Measurements from ENCODE around the gene TCERG1L.

TCERG1L gene

DNA sequence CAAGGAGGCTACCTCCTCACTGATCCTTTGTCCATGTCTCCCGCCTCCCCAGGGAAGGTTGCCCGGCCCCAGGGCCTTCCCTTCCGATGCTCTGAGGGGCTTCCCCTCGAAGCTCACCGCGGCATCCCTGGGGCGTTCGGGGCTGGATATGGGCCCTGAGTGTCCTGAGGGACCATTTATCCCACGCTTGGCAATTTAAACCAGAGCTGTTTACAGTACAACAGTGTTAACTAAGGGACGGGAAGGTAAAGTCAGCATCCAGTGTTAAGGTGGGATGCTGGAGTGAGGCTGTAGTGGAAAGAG is 92.0 kb downstream of the TCERG1L start:
- POLR2A ChIA-PET: no interaction called here
- CTCF ChIA-PET: no interaction called here
- TF ChIP-seq, protein P1, sequence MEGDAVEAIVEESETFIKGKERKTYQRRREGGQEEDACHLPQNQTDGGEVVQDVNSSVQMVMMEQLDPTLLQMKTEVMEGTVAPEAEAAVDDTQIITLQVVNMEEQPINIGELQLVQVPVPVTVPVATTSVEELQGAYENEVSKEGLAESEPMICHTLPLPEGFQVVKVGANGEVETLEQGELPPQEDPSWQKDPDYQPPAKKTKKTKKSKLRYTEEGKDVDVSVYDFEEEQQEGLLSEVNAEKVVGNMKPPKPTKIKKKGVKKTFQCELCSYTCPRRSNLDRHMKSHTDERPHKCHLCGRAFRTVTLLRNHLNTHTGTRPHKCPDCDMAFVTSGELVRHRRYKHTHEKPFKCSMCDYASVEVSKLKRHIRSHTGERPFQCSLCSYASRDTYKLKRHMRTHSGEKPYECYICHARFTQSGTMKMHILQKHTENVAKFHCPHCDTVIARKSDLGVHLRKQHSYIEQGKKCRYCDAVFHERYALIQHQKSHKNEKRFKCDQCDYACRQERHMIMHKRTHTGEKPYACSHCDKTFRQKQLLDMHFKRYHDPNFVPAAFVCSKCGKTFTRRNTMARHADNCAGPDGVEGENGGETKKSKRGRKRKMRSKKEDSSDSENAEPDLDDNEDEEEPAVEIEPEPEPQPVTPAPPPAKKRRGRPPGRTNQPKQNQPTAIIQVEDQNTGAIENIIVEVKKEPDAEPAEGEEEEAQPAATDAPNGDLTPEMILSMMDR (IDR thresholded peaks at IDR 0.05; ENCODE audit: insufficient read depth, low read length, missing control alignments): no peak
- no peak overlapping the region for H3K4me3 ChIP-seq (ENCODE audit: low read depth, low read length)
- DNase-seq (ENCODE audit: low read depth, low spot score): no peak

DNA sequence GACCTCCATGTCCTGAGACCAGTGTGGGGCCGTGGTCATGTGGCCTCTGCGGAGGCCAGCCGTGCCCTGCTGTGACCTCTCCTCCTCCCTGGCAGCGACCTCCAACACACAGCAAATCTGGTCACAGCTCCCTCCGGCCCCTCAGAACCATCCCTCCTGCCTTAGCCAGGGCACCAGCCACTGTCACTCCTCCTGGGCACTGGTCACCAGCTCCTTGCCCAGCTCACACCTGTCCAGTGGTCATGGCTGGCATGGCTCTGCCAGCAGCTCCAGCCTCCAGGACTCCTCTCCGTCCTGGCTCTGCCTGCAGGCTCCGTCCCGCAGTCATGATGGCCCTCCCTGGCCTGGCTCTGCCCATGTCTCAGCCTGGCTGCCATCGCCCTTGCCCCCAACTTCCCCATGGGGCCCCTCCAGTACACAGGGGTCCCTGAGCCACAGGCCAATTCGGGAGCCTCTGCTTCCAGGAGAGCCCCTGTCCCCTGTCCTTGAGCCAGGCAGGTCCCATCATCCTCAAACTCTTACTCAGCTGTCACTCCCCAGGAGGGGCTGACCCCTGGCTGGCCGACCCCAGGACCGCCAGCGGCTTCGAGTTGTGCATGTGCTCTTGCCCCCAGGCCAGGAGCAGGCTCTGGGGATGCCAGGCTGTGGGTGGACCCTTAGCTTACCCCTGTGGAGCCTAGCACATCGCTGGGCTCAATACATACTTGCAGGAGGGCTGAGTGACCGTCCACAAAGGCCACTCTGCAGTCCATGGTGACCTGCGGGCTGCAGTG is 92.5 kb downstream of the TCERG1L start:
- TF ChIP-seq, protein P1 (IDR thresholded peaks at IDR 0.05; ENCODE audit: insufficient read depth, low read length, missing control alignments): no peak
- POLR2A ChIA-PET: no interaction called here
- no peak overlapping the region for H3K4me3 ChIP-seq (ENCODE audit: low read depth, low read length)
- CTCF ChIA-PET: no interaction called here
- DNase-seq (ENCODE audit: low read depth, low spot score): no peak

DNA sequence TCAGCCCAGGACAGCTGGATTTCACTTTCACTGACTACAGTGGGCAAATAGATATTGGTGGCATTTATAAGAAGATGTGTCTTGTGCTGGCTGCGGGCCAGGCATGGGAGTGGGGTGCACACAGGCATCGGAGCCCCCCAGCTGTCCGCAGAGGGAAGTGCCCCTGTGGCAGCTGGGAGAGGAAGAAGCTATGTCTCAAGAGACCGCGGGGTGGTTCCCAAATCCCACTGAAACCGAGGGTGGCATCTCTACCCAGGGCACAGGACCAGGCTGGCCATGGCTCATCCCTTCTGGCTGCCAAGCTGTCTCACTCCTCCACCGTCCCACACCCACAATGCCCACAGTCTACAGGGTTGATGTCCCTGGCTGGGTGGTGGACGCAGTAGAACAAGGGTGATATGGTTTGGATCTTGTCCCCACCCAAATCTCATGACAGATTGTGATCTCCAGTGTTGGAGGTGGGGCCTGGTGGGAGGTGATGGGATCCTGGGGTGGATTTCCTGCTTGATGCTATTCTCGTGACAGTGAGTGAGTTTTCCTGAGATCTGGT is 94.8 kb downstream of the TCERG1L start:
- H3K4me3 ChIP-seq (ENCODE audit: low read depth, low read length): no peak overlapping the region
- no peak for DNase-seq (ENCODE audit: low read depth, low spot score)
- TF ChIP-seq, protein P1 (IDR thresholded peaks at IDR 0.05; ENCODE audit: insufficient read depth, low read length, missing control alignments): no peak
- POLR2A ChIA-PET: no interaction called here
- CTCF ChIA-PET: no interaction called here

DNA sequence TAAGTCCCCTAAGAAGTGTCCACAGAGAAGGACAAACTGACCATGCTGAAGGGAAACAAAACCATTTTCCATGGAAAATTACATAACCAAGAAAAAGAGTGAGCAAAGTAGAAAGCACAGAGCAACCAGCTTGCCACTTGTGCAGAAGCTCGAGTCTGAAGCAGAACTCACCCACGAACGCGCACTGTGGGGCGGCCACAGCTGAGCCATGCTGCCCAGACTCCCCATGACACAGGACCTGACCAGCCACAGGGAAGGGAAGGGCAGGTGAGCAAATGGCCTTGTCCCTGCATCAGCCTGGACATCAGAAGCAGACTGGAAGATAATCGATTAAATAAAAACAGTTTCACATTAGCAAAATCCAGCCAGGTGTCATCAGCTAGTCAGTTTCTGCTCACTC is 95.7 kb downstream of the TCERG1L start:
- CTCF ChIA-PET: no interaction called here
- no peak overlapping the region for H3K4me3 ChIP-seq (ENCODE audit: low read depth, low read length)
- POLR2A ChIA-PET: no interaction called here
- TF ChIP-seq, protein P1 (IDR thresholded peaks at IDR 0.05; ENCODE audit: insufficient read depth, low read length, missing control alignments): no peak
- no peak for DNase-seq (ENCODE audit: low read depth, low spot score)

DNA sequence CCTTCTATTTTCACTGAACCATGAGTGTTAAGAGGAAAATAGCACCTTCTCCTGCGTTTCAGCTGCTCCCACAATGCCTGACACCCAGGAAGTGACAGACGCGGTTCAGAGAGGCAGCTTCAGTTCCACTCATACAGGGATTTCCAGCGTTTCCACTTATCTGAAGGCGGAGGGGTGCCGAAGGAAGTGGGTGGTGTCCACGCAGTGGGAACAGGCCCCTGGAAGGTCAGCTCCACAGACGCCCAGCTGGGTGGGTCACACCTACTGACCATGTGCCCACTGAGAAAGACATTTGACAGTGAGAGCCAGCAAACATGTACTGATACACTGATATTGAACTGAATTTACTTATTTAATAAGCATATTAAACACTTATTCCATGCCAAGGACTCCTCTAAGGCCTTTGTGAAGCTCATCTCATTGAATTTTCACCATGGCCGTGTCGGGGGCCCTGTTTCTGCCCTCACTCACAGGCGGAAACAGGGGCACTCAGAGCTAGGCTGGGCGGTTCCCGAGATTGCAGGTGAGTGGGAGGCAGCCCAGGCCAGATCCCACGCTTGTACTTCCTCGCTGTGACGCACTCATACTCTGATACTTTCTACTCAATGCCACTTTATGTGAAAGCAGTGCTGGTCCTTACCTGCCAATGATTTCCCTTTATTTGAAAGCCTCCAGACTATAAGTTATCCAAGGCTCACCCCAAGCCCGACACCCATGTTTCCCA is 96.8 kb downstream of the TCERG1L start:
- TF ChIP-seq, protein P1 (IDR thresholded peaks at IDR 0.05; ENCODE audit: insufficient read depth, low read length, missing control alignments): no peak
- POLR2A ChIA-PET: no interaction called here
- H3K4me3 ChIP-seq (ENCODE audit: low read depth, low read length): no peak overlapping the region
- CTCF ChIA-PET: no interaction called here
- DNase-seq (ENCODE audit: low read depth, low spot score): no peak

DNA sequence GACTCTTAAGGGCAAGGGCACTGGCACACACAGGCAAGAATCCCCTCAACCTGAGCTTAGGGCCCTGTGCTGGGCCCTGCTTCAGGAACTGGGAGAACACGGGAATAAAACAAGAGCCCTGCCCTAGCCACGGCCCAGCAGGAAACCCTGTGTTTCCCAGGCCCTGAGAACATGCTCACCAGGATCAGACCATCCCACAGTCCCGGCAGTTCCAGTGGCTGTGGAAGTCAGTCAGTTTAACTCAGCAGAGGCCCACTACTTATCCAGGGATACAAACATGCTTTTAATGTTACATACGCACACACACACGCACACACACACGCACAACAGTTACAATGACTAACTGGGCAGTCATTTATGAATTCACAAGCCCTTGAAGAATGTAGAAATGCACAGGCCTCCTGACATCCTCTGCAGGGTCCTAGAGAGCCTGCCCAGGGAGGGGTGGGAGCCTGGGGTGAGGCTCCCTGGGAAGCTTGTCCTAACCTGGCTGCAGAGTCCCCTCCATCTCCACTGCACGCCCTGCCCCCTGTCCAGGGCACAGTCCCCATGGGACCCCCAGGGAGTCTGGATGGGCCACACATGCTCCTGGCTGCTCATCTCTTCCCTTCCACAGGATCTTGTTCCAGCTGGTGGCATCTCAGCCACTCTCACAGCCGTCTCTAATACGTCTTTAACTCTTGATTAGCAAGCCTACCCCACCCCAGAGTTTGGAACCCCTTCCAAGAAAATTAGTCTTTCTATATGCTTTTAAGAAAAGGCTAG is 97.6 kb downstream of the TCERG1L start:
- DNase-seq (ENCODE audit: low read depth, low spot score): no peak
- no peak overlapping the region for H3K4me3 ChIP-seq (ENCODE audit: low read depth, low read length)
- ChIA-PET POLR2A (no interaction called here), CTCF (no interaction called here)
- TF ChIP-seq, protein P1 (IDR thresholded peaks at IDR 0.05; ENCODE audit: insufficient read depth, low read length, missing control alignments): no peak

Data from AG04449 (cell line).